SK-N-SH (cell line): ENCODE measurements around the gene REG3A. TPM values are rescaled to one million over a fixed set of nuclear protein-coding genes. Genes with fewer than 3 reads are reported as not detected.

ENCODE experiments used
- CTCF ChIA-PET: fragments of 300-600, 350-600 bp; formaldehyde crosslinking; extraction: SDS; loops from one replicate; lab custom pipeline; 2021; lab: Yijun Ruan, JAX
- POLR2A ChIA-PET: fragments of 350-600 bp; sonication (Branson Sonifier 250); formaldehyde crosslinking; extraction: SDS; loops from one replicate; lab custom pipeline; 2020; ENCODE audit warnings: antibody characterized with exemption, inconsistent platforms; lab: Yijun Ruan, JAX
- DNase-seq: peaks from one replicate; pipeline ENCODE4 v3.0.0; 2012
- H2AFZ ChIP-seq: fragments of 200-600 bp; sonication (generic); 2 replicates; pipeline ENCODE4 v1.8.1; 2016; ENCODE audit warnings: antibody characterized with exemption, mild to moderate bottlenecking, low read depth
- H3F3A ChIP-seq: fragments of 200-600 bp; sonication (generic); replicated peaks from 2 replicates; pipeline ENCODE3; 2016; ENCODE audit warnings: antibody characterized with exemption, mild to moderate bottlenecking; ENCODE audit not compliant: insufficient read depth
- H3K27ac ChIP-seq, 2 experiments: fragments of 200-500 bp in 1 of 2; fragments of 200-600 bp in 1 of 2; sonication (Bioruptor generic) in 1 of 2; sonication (generic), shearing (Covaris generic) in 1 of 2; 2 replicates each; pipeline versions ENCODE4 v1.5.1 to v1.6.1; 2014 to 2016; ENCODE audit warnings: low read depth in 2 of 2, inconsistent platforms in 1 of 2, low read length in 1 of 2, mild to moderate bottlenecking in 1 of 2, mixed read lengths in 1 of 2
- H3K27me3 ChIP-seq: fragments of 200-600 bp; sonication (generic), shearing (Covaris generic); 2 replicates; pipeline ENCODE4 v1.6.1; 2016; ENCODE audit warnings: mixed run types; ENCODE audit not compliant: insufficient read depth
- H3K36me3 ChIP-seq, 2 experiments: fragments of 200-500 bp in 1 of 2; fragments of 200-600 bp in 1 of 2; sonication (Bioruptor generic) in 1 of 2; sonication (generic) in 1 of 2; replicated peaks in 1 of 2; 2 replicates each; pipeline versions ENCODE3 to v1.5.1; 2014 to 2016; ENCODE audit warnings: low read length in 1 of 2, mild to moderate bottlenecking in 1 of 2; ENCODE audit not compliant: insufficient read depth in 2 of 2, control insufficient read depth in 1 of 2
- H3K4me1 ChIP-seq, 2 experiments: fragments of 200-500 bp in 1 of 2; fragments of 200-600 bp in 1 of 2; sonication (Bioruptor generic) in 1 of 2; sonication (generic), shearing (Covaris generic) in 1 of 2; 2 replicates each; pipeline versions ENCODE4 v1.5.1 to v1.6.1; 2014 to 2016; ENCODE audit warnings: low read depth in 1 of 2, low read length in 1 of 2, mixed run types in 1 of 2; ENCODE audit not compliant: insufficient read depth in 2 of 2, control insufficient read depth in 1 of 2
- H3K4me2 ChIP-seq: fragments of 200-600 bp; sonication (generic), shearing (Covaris generic); 2 replicates; pipeline ENCODE4 v1.6.1; 2017; ENCODE audit warnings: mixed run types
- H3K4me3 ChIP-seq, 2 experiments: fragments of 200-500 bp in 1 of 2; fragments of 200-600 bp in 1 of 2; sonication (Bioruptor generic) in 1 of 2; sonication (generic), shearing (Covaris generic) in 1 of 2; 2 replicates each; pipeline versions ENCODE4 v1.5.1 to v1.8.1; 2014 to 2016; ENCODE audit warnings: low read depth in 2 of 2, inconsistent platforms in 1 of 2, low read length in 1 of 2, mild to moderate bottlenecking in 1 of 2, mixed read lengths in 1 of 2, moderate library complexity in 1 of 2
- H3K79me2 ChIP-seq: fragments of 200-600 bp; sonication (generic); 2 replicates; pipeline ENCODE4 v1.8.1; 2017; ENCODE audit warnings: mild to moderate bottlenecking; ENCODE audit not compliant: insufficient read depth
- H3K9ac ChIP-seq: fragments of 200-600 bp; sonication (generic); 2 replicates; pipeline ENCODE4 v1.6.1; 2017; ENCODE audit warnings: mixed run types
- H3K9me2 ChIP-seq: fragments of 200-600 bp; sonication (generic); 2 replicates; pipeline ENCODE4 v1.6.1; 2017; ENCODE audit warnings: mixed run types
- H3K9me3 ChIP-seq: fragments of 200-600 bp; sonication (generic); 2 replicates; pipeline ENCODE4 v1.6.1; 2017; ENCODE audit warnings: mixed run types, mild to moderate bottlenecking, moderate library complexity
- H4K20me1 ChIP-seq: fragments of 200-600 bp; sonication (generic); 2 replicates; pipeline ENCODE4 v1.6.1; 2017; ENCODE audit warnings: mild to moderate bottlenecking, mixed run types; ENCODE audit not compliant: insufficient read depth
- EZH2phosphoT487 ChIP-seq: fragments of 200-600 bp; sonication (generic); IDR thresholded peaks from 2 replicates; pipeline ENCODE4 v1.6.1; 2017; ENCODE audit warnings: low read depth, mixed run types, mild to moderate bottlenecking, antibody characterized with exemption, moderate library complexity, borderline replicate concordance
- FOSL2 ChIP-seq: IDR thresholded peaks from 2 replicates; pipeline ENCODE4 v1.4.0; 2012; ENCODE audit warnings: low read depth, mild to moderate bottlenecking, moderate library complexity, borderline replicate concordance
- FOXJ3 ChIP-seq: sonication (generic); formaldehyde crosslinking; IDR thresholded peaks from 2 replicates; pipeline ENCODE4 v1.5.1; 2020; ENCODE audit warnings: mild to moderate bottlenecking, missing genetic modification reagents
- GATA2 ChIP-seq: sonication (generic); formaldehyde crosslinking; IDR thresholded peaks from 2 replicates; pipeline ENCODE4 v1.5.0; 2020; ENCODE audit warnings: mild to moderate bottlenecking, missing genetic modification reagents
- MEF2A ChIP-seq: IDR thresholded peaks from 2 replicates; pipeline ENCODE4 v1.4.0; 2012; ENCODE audit warnings: low read depth, borderline replicate concordance
- MXI1 ChIP-seq: IDR thresholded peaks from 2 replicates; pipeline ENCODE4 v1.6.1; 2012; ENCODE audit warnings: mild to moderate bottlenecking, low read depth, low read length, improper control_type of control experiment
- NFIC ChIP-seq: IDR thresholded peaks from 2 replicates; pipeline ENCODE4 v1.4.0; 2012; ENCODE audit warnings: borderline replicate concordance
- RCOR1 ChIP-seq: fragments of 150-350 bp; IDR thresholded peaks from 2 replicates; pipeline ENCODE4 v1.6.1; 2017; ENCODE audit warnings: antibody characterized with exemption, low read length
- SIN3A ChIP-seq: IDR thresholded peaks from 2 replicates; pipeline ENCODE4 v1.6.1; 2012; ENCODE audit warnings: low read depth, mild to moderate bottlenecking, low read length, moderate library complexity, borderline replicate concordance
- SMC3 ChIP-seq: IDR thresholded peaks from 2 replicates; pipeline ENCODE4 v1.6.1; 2012; ENCODE audit warnings: low read depth, low read length, improper control_type of control experiment
- TAF1 ChIP-seq: IDR thresholded peaks from 2 replicates; pipeline ENCODE4 v1.6.1; 2012; ENCODE audit warnings: low read depth, mild to moderate bottlenecking, low read length, moderate library complexity, borderline replicate concordance
- TCF12 ChIP-seq: IDR thresholded peaks from 2 replicates; pipeline ENCODE4 v1.4.0; 2012
- YY1 ChIP-seq: IDR thresholded peaks from 2 replicates; pipeline ENCODE4 v1.4.0; 2012; ENCODE audit warnings: low read depth, mild to moderate bottlenecking
- WGBS: methylation state at CpG from one replicate; pipeline ENCODE4 v1.1.6; 2017; ENCODE audit warnings: low lambda C conversion rate; 5-methylcytosine and 5-hydroxymethylcytosine counted together
- polyA plus RNA-seq, 3 experiments: library from polyadenylated mRNA; depleted of rRNA; stranded (reverse); fragments of >200 nt; gene quantifications; 2 replicates each; pipeline ENCODE4 v1.2.3, GENCODE V29; 2012
- TF ChIP-seq, protein P1 (sequence below): IDR thresholded peaks from 2 replicates; pipeline ENCODE4 v1.4.0; 2012; ENCODE audit warnings: low read depth
- TF ChIP-seq, protein P2 (sequence below): IDR thresholded peaks from 2 replicates; pipeline ENCODE4 v1.4.0; 2012; ENCODE audit warnings: low read depth, borderline replicate concordance
- TF ChIP-seq, protein P3 (sequence below): fragments of 150-350 bp; IDR thresholded peaks from 2 replicates; pipeline ENCODE4 v1.6.1; 2016; ENCODE audit warnings: mild to moderate bottlenecking, low read depth, low read length
- TF ChIP-seq, protein P4 (sequence below): IDR thresholded peaks from 2 replicates; pipeline ENCODE4; 2012
- TF ChIP-seq, protein P5 (sequence below): fragments of 150-350 bp; IDR thresholded peaks from 2 replicates; pipeline ENCODE4 v1.6.1; 2017; ENCODE audit warnings: antibody characterized with exemption, low read length, low read depth, borderline replicate concordance

Gene REG3A
- polyA plus RNA-seq, 1 of the 3 experiments (the other 2 are of a cell fraction) = not detected

DNA sequence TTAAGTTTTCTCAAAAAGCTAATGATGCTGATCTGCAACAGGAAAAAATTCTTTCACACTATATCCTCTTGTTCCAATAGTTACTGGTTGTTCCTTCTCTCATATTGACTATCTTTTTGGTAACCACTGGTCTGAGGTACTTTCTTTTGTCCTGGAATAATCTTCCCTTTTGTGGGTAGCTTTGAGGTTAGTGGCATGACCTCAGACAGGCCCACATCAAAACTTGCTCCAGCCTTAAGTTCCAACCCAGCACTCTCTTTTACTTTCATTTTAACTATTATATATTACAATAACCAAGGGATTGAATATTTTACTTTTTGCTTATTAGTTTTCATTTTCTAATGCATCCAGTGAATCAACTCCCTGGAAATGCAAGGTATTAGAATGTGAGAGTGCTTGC lies 29.7 kb downstream of the REG3A start (continued):
- TF ChIP-seq, protein P1, sequence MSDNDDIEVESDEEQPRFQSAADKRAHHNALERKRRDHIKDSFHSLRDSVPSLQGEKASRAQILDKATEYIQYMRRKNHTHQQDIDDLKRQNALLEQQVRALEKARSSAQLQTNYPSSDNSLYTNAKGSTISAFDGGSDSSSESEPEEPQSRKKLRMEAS = no peak
- TF ChIP-seq NFIC = no peak
- TF ChIP-seq, protein P2, sequence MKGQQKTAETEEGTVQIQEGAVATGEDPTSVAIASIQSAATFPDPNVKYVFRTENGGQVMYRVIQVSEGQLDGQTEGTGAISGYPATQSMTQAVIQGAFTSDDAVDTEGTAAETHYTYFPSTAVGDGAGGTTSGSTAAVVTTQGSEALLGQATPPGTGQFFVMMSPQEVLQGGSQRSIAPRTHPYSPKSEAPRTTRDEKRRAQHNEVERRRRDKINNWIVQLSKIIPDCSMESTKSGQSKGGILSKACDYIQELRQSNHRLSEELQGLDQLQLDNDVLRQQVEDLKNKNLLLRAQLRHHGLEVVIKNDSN = no peak
- TF ChIP-seq, protein P3, sequence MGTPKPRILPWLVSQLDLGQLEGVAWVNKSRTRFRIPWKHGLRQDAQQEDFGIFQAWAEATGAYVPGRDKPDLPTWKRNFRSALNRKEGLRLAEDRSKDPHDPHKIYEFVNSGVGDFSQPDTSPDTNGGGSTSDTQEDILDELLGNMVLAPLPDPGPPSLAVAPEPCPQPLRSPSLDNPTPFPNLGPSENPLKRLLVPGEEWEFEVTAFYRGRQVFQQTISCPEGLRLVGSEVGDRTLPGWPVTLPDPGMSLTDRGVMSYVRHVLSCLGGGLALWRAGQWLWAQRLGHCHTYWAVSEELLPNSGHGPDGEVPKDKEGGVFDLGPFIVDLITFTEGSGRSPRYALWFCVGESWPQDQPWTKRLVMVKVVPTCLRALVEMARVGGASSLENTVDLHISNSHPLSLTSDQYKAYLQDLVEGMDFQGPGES = no peak

DNA sequence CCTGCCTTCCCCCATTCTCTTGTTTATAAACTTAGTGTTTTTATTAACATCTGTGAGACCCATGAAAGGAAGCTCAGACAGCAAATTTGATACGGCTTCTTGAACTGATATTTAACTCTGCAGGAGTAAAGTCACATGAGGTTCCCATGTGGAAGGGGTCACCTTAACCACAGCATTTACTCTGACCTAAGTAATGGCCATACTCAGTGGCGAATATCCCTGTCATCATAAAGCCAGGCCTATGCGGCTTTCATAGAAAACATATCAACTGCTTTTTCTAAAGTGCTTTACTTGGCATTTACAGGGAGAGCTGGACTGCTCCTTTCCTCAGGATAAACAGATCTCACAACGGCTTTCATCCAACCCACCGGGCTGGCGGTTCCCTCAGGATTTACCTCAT lies 30.3 kb downstream of the REG3A start:
- H3K4me2 ChIP-seq = no peak overlapping the region
- H3K27ac ChIP-seq = no peak overlapping the region
- ChIA-PET POLR2A (no interaction called here), CTCF (no interaction called here)
- no peak overlapping the region for H3K4me3 ChIP-seq
- no peak overlapping the region for H3K9ac ChIP-seq
- TF ChIP-seq TAF1 (no peak), SMC3 (no peak), EZH2phosphoT487 (no peak), FOSL2 (no peak)
- H3K9me2 ChIP-seq = no peaks in the 10 kb centered on the region
- H3K4me1 ChIP-seq = no peaks in the 10 kb centered on the region
- no peaks in the 10 kb centered on the region for H3F3A ChIP-seq
- no peak overlapping the region for H2AFZ ChIP-seq
- H3K27me3 ChIP-seq = no peaks in the 10 kb centered on the region
- no peaks in the 10 kb centered on the region for H4K20me1 ChIP-seq
- no peak for DNase-seq
- no peaks in the 10 kb centered on the region for H3K9me3 ChIP-seq
- H3K36me3 ChIP-seq = no peaks in the 10 kb centered on the region
- no peaks in the 10 kb centered on the region for H3K79me2 ChIP-seq
- 21% methylated on average over 6 of the region's 6 CpGs for WGBS

DNA sequence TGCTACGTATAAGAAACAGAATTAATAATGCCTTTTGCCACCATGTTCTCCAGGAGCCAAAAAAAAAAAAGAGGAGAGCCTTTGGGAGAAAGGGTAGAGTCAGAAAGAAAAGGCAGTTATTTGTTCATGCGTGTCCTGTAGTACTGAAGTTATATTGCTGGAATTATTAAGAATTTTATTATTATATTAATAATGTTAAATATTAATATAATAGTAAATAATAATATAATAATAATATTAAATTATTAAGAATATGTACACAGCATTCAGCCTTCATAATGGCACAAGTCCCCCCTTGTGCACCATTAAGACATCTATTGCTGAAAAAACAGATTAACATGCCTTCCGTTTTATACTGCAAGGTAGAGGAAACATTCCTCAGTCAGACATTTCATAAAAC lies 31.1 kb downstream of the REG3A start:
- no peaks in the 10 kb centered on the region for H3K9me2 ChIP-seq
- DNase-seq = no peak
- ChIA-PET POLR2A (no interaction called here), CTCF (no interaction called here)
- no peaks in the 10 kb centered on the region for H3F3A ChIP-seq
- no peak overlapping the region for H3K4me2 ChIP-seq
- WGBS = 30% methylated on average over 3 of the region's 3 CpGs
- no peaks in the 10 kb centered on the region for H3K4me1 ChIP-seq
- no peak overlapping the region for H3K27ac ChIP-seq
- H3K79me2 ChIP-seq = no peaks in the 10 kb centered on the region
- no peak overlapping the region for H3K9ac ChIP-seq
- no peaks in the 10 kb centered on the region for H3K36me3 ChIP-seq
- H4K20me1 ChIP-seq = no peaks in the 10 kb centered on the region
- no peak overlapping the region for H2AFZ ChIP-seq
- TF ChIP-seq SIN3A (no peak), TCF12 (no peak), YY1 (no peak), GATA2 (CRISPR knock-in tag) (no peak), MXI1 (no peak), NFIC (no peak), FOSL2 (no peak), RCOR1 (no peak), FOXJ3 (CRISPR knock-in tag) (no peak), MEF2A (no peak)
- TF ChIP-seq, protein P3 = no peak
- TF ChIP-seq, protein P4, sequence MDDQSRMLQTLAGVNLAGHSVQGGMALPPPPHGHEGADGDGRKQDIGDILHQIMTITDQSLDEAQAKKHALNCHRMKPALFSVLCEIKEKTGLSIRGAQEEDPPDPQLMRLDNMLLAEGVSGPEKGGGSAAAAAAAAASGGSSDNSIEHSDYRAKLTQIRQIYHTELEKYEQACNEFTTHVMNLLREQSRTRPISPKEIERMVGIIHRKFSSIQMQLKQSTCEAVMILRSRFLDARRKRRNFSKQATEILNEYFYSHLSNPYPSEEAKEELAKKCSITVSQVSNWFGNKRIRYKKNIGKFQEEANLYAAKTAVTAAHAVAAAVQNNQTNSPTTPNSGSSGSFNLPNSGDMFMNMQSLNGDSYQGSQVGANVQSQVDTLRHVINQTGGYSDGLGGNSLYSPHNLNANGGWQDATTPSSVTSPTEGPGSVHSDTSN = no peak
- TF ChIP-seq, protein P5, sequence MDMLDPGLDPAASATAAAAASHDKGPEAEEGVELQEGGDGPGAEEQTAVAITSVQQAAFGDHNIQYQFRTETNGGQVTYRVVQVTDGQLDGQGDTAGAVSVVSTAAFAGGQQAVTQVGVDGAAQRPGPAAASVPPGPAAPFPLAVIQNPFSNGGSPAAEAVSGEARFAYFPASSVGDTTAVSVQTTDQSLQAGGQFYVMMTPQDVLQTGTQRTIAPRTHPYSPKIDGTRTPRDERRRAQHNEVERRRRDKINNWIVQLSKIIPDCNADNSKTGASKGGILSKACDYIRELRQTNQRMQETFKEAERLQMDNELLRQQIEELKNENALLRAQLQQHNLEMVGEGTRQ = no peak
- H3K9me3 ChIP-seq = no peaks in the 10 kb centered on the region
- no peaks in the 10 kb centered on the region for H3K27me3 ChIP-seq
- no peak overlapping the region for H3K4me3 ChIP-seq
